GM03348 (cell line): ENCODE data around the gene TAS2R20.

Experiments
- DNase-seq: peaks from one replicate; pipeline ENCODE4 v3.0.0; 2012; ENCODE audit warnings: low spot score

TAS2R20 gene

DNA sequence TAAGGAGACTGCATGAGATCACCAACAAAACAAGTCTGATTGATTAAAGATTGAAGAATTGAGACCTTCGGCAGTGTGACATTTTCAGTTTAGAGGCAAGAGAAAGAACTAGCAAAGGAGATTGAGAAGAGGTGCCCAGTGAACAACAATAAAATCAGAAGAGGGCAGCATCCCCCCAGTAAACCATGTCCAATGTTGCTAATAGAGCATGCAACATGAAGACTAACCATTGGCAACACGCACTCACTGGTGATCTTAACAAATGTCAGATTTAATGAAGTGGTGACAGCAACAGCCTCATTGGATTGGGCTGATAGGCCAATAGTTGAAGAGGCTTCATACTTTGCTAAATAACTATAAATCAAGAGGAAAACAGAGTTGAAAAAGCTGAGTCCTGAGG lies 38.3 kb downstream of the TAS2R20 start:
- no peak for DNase-seq

DNA sequence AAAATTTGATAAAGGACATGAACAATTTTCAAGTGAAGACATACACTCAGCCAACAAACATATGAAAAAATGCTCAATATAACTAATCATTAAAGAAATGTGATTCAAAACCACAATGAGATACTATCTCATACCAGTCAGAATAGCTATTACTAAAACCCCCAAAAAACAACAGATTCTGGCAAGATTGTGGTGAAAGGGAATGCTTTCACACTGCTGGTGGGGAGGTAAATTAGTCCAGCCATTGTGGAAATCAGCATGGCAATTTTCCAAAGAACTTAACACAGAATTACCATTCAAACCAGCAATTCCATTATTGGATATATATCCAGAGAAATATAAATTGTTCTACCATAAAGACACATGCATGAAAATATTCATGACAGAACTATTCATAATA lies 40.4 kb downstream of the TAS2R20 start:
- no peak for DNase-seq

DNA sequence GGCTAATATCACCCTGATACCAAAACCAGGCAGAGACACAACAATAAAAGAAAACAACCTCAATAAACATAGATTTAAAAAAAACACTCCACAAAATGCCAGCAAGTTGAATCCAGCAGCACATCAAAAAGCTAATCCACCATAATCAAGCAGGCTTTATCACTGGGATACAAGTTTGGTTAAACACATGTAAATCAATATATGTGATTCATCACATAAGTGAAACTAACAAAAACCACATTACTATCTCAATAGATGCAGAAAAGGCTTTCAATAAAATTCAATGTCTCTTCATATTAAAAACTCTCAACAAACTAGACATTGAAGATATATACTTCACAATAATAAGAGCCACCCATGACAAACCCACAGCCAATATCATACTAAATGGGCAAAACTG lies 42.0 kb downstream of the TAS2R20 start:
- no peak for DNase-seq

DNA sequence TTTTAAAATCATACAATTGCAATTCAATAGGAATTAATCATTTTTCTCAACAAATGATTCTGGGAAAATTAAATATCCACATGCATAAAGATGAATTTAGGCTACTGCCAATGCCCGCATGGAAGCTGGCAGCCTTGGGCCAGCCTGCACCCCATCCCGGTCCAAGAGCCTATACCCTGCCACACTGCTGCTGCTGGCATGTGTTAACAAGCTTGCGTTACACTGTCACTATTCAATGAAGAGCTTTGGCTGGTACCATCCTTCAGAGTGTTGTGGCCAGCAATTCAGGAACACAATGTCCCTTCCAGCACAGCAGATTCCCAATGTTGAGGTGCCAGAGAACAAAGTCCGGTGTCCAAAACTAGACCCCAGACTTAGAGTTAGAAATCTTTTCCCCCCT lies 45.5 kb downstream of the TAS2R20 start:
- DNase-seq: no peak
